ENCODE data around the gene CMTM3.

DNA sequence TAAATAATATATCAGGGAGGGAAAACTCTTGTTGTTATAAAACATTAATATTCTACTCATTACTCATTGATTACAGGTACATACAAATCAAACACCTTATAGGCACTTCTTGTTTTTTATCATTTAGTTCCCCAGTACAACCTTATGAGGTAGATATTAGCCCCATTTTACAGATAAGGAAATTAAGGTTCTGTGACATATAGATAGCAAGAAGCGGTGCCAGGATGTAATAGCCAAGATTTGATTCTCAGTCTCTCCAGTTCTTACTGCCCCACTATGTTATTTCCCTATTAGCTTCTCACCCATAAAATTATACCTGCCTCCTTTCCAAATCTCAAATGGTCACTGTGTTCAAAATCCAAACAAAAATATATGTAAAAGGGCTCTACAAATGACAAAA is 36.9 kb downstream of the CMTM3 start:
- TF ChIP-seq, protein P1, sequence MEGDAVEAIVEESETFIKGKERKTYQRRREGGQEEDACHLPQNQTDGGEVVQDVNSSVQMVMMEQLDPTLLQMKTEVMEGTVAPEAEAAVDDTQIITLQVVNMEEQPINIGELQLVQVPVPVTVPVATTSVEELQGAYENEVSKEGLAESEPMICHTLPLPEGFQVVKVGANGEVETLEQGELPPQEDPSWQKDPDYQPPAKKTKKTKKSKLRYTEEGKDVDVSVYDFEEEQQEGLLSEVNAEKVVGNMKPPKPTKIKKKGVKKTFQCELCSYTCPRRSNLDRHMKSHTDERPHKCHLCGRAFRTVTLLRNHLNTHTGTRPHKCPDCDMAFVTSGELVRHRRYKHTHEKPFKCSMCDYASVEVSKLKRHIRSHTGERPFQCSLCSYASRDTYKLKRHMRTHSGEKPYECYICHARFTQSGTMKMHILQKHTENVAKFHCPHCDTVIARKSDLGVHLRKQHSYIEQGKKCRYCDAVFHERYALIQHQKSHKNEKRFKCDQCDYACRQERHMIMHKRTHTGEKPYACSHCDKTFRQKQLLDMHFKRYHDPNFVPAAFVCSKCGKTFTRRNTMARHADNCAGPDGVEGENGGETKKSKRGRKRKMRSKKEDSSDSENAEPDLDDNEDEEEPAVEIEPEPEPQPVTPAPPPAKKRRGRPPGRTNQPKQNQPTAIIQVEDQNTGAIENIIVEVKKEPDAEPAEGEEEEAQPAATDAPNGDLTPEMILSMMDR (IDR thresholded peaks at IDR 0.05; ENCODE audit: low read length): no peak
- TF ChIP-seq EZH2 (IDR thresholded peaks at IDR 0.05; ENCODE audit: borderline replicate concordance, low read length): no peak

Measured in OCI-LY1 (cell line).